Measurements from ENCODE around the gene PRKCE. TPM values are rescaled to one million over a fixed set of nuclear protein-coding genes. Genes with fewer than 3 reads are reported as not detected.

The PRKCE gene
- total and polyA plus RNA-seq, 2 donors (not counting 1 experiment from before 2014, with no cell fraction given): 23.6 to 271 TPM

GRCh38 chr2:46231721-46232120 is 580.2 kb downstream of the PRKCE start:
- no peaks in the 10 kb centered on the region for H3K9me3 ChIP-seq (ENCODE audit: control extremely low read depth in 1 of 3, control insufficient read depth in 2 of 3, insufficient read depth in 1 of 3, low read length in 2 of 3)
- Mint-ChIP-seq H3K27ac (no peak overlapping the region), H3K4me1 (no peaks in the 10 kb centered on the region), H3K9me3 (ENCODE audit: insufficient read depth) (no peaks in the 10 kb centered on the region), H3K27me3 (peaks cover 6% of the 10 kb centered on the region), H3K4me3 (no peak overlapping the region)
- TF ChIP-seq EZH2 (IDR thresholded peaks at IDR 0.05; ENCODE audit: borderline replicate concordance, insufficient read depth, low read depth, low read length, poor library complexity, severe bottlenecking): no peak
- no peak for TF ChIP-seq CTCF (IDR thresholded peaks at IDR 0.05)
- CTCF ChIA-PET: no interaction called here
- H2AFZ ChIP-seq (ENCODE audit: insufficient read depth, low read depth, low read length, poor library complexity, severe bottlenecking): no peak overlapping the region
- ATAC-seq (ENCODE audit: low read depth) (no peak), DNase-seq (no peak)
- no peaks in the 10 kb centered on the region for H3K36me3 ChIP-seq (replicated peaks in 1 of 2; ENCODE audit: control extremely low read depth in 1 of 2, control insufficient read depth in 1 of 2, extremely low read depth in 1 of 2, insufficient read depth in 2 of 2, low read length in 1 of 2)
- intact Hi-C loops (cut with micrococcal nuclease): no loop called here
- H3K27me3 ChIP-seq (replicated peaks in 1 of 4; ENCODE audit: control extremely low read depth in 1 of 4, control insufficient read depth in 3 of 4, insufficient read depth in 4 of 4, low read length in 3 of 4): peaks cover 0 to 3% (median 0%) of the 10 kb centered on the region in 4 experiments
- WGBS (ENCODE audit: insufficient coverage): 84% methylated on average over 4 of the region's 5 CpGs
- no peaks in the 10 kb centered on the region for H4K20me1 ChIP-seq (ENCODE audit: control insufficient read depth, insufficient read depth, low read length, poor library complexity, severe bottlenecking)
- no peak overlapping the region for H3K4me2 ChIP-seq (replicated peaks; ENCODE audit: low read depth, low read length, poor library complexity, severe bottlenecking)
- POLR2A ChIA-PET: no interaction called here
- no peak overlapping the region for H3K9ac ChIP-seq (ENCODE audit: low read length)
- no peaks in the 10 kb centered on the region for H3K79me2 ChIP-seq (ENCODE audit: control insufficient read depth, insufficient read depth, low read length)
- no peak overlapping the region for H3K4me3 ChIP-seq (ENCODE audit: control extremely low read depth in 1 of 5, extremely low read depth in 1 of 5, insufficient read depth in 1 of 5, low read depth in 2 of 5, low read length in 4 of 5)
- no peak overlapping the region for H3K27ac ChIP-seq (ENCODE audit: low read length in 2 of 2)
- H3K4me1 ChIP-seq (ENCODE audit: control insufficient read depth in 2 of 2, insufficient read depth in 2 of 2, low read length in 2 of 2): no peaks in the 10 kb centered on the region

DNA sequence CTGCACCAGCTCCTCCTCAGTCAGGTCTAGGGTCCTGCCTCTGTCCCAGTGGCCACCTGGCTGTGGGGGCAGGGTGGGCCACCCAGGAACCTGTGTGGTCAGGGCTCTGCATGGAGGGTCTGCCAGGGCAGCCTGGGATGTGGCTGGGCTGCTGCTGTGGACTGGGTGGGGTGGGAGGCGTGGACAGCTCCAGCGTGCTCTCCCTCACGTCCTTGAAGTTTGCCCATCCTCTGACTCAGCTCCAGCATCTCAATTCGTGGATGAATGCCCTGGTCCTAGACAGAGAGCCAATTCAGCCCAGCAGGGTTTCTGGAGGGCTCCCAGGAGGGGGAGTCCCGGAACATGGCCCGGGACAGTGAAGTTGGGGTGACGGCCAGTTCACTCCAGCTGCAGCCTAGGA is 581.4 kb downstream of the PRKCE start:
- Histone ChIP-seq H3K79me2 (ENCODE audit: control insufficient read depth, insufficient read depth, low read length) (no peaks in the 10 kb centered on the region), H3K4me3 (ENCODE audit: control extremely low read depth in 1 of 5, extremely low read depth in 1 of 5, insufficient read depth in 1 of 5, low read depth in 2 of 5, low read length in 4 of 5) (no peak overlapping the region), H4K20me1 (ENCODE audit: control insufficient read depth, insufficient read depth, low read length, poor library complexity, severe bottlenecking) (no peaks in the 10 kb centered on the region), H3K27ac (ENCODE audit: low read length in 2 of 2) (no peak overlapping the region), H3K27me3 (replicated peaks in 1 of 4; ENCODE audit: control extremely low read depth in 1 of 4, control insufficient read depth in 3 of 4, insufficient read depth in 4 of 4, low read length in 3 of 4) (peaks cover 0 to 3% (median 0%) of the 10 kb centered on the region in 4 experiments), H3K9ac (ENCODE audit: low read length) (no peak overlapping the region), H3K36me3 (replicated peaks in 1 of 2; ENCODE audit: control extremely low read depth in 1 of 2, control insufficient read depth in 1 of 2, extremely low read depth in 1 of 2, insufficient read depth in 2 of 2, low read length in 1 of 2) (no peaks in the 10 kb centered on the region), H2AFZ (ENCODE audit: insufficient read depth, low read depth, low read length, poor library complexity, severe bottlenecking) (no peak overlapping the region), H3K4me1 (ENCODE audit: control insufficient read depth in 2 of 2, insufficient read depth in 2 of 2, low read length in 2 of 2) (no peaks in the 10 kb centered on the region), H3K4me2 (replicated peaks; ENCODE audit: low read depth, low read length, poor library complexity, severe bottlenecking) (no peak overlapping the region), H3K9me3 (ENCODE audit: control extremely low read depth in 1 of 3, control insufficient read depth in 2 of 3, insufficient read depth in 1 of 3, low read length in 2 of 3) (no peaks in the 10 kb centered on the region)
- ATAC-seq (ENCODE audit: low read depth): no peak
- no peak overlapping the region for H3K27ac Mint-ChIP-seq
- no peak overlapping the region for H3K4me3 Mint-ChIP-seq
- TF ChIP-seq CTCF (IDR thresholded peaks at IDR 0.05) (no peak), EZH2 (IDR thresholded peaks at IDR 0.05; ENCODE audit: borderline replicate concordance, insufficient read depth, low read depth, low read length, poor library complexity, severe bottlenecking) (no peak)
- no peaks in the 10 kb centered on the region for H3K9me3 Mint-ChIP-seq (ENCODE audit: insufficient read depth)
- ChIA-PET POLR2A (no interaction called here), CTCF (interaction anchor here (0.6 kb wide), 1 partner anchor 9 kb away, joined by 3 read pairs; no protein-coding TSS in a partner anchor)
- H3K4me1 Mint-ChIP-seq: no peaks in the 10 kb centered on the region
- 89% methylated on average over 5 of the region's 7 CpGs for WGBS (ENCODE audit: insufficient coverage)
- intact Hi-C loops (cut with micrococcal nuclease): no loop called here
- H3K27me3 Mint-ChIP-seq: peaks cover 8% of the 10 kb centered on the region
- DNase-seq: no peak
